Testis (tissue), 2 donors: Measurements from ENCODE around the gene AMN.

Source experiments
- CTCF ChIP-seq, 3 experiments: fragments of 450-650 bp in 2 of 3; fragments of 200-600 bp in 1 of 3; sonication (generic) in 1 of 3; IDR thresholded peaks; one replicate each; pipeline ENCODE4 v1.5.1; 2016 to 2019; ENCODE audit warnings: antibody characterized with exemption in 3 of 3, mild to moderate bottlenecking in 2 of 3, moderate library complexity in 1 of 3
- POLR2A ChIP-seq: fragments of 450-650 bp; IDR thresholded peaks from one replicate; pipeline ENCODE4 v1.6.1; 2017; ENCODE audit warnings: antibody characterized with exemption, mild to moderate bottlenecking, moderate library complexity

- TF ChIP-seq CTCF (IDR thresholded peaks at IDR 0.05) (no peak), POLR2A (no peak)
Measured at GRCh38 chr14:102891556-102891955, 30.9 kb upstream of the AMN start.
